ENCODE data around the gene LPGAT1.

Gene LPGAT1

GRCh38 chr1:211756471-211757020 lies 74.0 kb downstream of the LPGAT1 start:
- no peak for DNase-seq

- DNase-seq = no peak
These were observed 76.8 kb downstream of the LPGAT1 start for GRCh38 chr1:211753649-211754251.

GRCh38 chr1:211752951-211753486 lies 77.5 kb downstream of the LPGAT1 start:
- no peak for DNase-seq

GRCh38 chr1:211752317-211752716 lies 78.2 kb downstream of the LPGAT1 start:
- no peak for DNase-seq

GRCh38 chr1:211751438-211751837 lies 79.1 kb downstream of the LPGAT1 start:
- DNase-seq = no peak

GRCh38 chr1:211750599-211750998 lies 80.0 kb downstream of the LPGAT1 start:
- DNase-seq = no peak

- no peak for DNase-seq
These were observed 81.3 kb downstream of the LPGAT1 start for GRCh38 chr1:211749251-211749650.

GRCh38 chr1:211748810-211749209 lies 81.8 kb downstream of the LPGAT1 start:
- DNase-seq = no peak

GRCh38 chr1:211742889-211743529 lies 87.6 kb downstream of the LPGAT1 start:
- no peak for DNase-seq

- DNase-seq = no peak
These were observed 88.3 kb downstream of the LPGAT1 start for GRCh38 chr1:211742272-211742671.

GRCh38 chr1:211741788-211742187 lies 88.8 kb downstream of the LPGAT1 start:
- DNase-seq = no peak

GRCh38 chr1:211741116-211741515 lies 89.4 kb downstream of the LPGAT1 start:
- DNase-seq = no peak

GRCh38 chr1:211739671-211740411 lies 90.7 kb downstream of the LPGAT1 start:
- no peak for DNase-seq

- peak; percentile 7 to 44 for DNase-seq
These were observed 91.8 kb downstream of the LPGAT1 start for GRCh38 chr1:211738691-211739301.

GRCh38 chr1:211738096-211738690 lies 92.4 kb downstream of the LPGAT1 start:
- DNase-seq = peak in 1 of 2 experiments; percentile 11

- DNase-seq = no peak
These were observed 93.2 kb downstream of the LPGAT1 start for GRCh38 chr1:211737115-211738035.

GRCh38 chr1:211736351-211736915 lies 94.1 kb downstream of the LPGAT1 start:
- no peak for DNase-seq

GRCh38 chr1:211735208-211736170 lies 95.1 kb downstream of the LPGAT1 start:
- no peak for DNase-seq

- no peak for DNase-seq
These were observed 95.8 kb downstream of the LPGAT1 start for GRCh38 chr1:211734791-211735190.

GRCh38 chr1:211734359-211734758 lies 96.2 kb downstream of the LPGAT1 start:
- no peak for DNase-seq

Data from stimulated activated CD4-positive, alpha-beta T cell treated with anti-CD3 and anti-CD28 coated beads, Interleukin-4, amount 100 ng/mL, for 4 hours (primary cell).